ENCODE data around the gene CFAP298. TPM values are rescaled to one million over a fixed set of nuclear protein-coding genes. Genes with fewer than 3 reads are reported as not detected.
"Not testable (repeated sequence)": the region's sequence is repeated elsewhere in the genome, so short reads cannot be mapped to it uniquely, and the experiment has no call there.

The CFAP298 gene, protein sequence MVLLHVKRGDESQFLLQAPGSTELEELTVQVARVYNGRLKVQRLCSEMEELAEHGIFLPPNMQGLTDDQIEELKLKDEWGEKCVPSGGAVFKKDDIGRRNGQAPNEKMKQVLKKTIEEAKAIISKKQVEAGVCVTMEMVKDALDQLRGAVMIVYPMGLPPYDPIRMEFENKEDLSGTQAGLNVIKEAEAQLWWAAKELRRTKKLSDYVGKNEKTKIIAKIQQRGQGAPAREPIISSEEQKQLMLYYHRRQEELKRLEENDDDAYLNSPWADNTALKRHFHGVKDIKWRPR
- polyA plus RNA-seq (2013, experiment 1 of 2) = 46.4 TPM
- polyA plus RNA-seq (2013, experiment 2 of 2) = 50.3 TPM

DNA sequence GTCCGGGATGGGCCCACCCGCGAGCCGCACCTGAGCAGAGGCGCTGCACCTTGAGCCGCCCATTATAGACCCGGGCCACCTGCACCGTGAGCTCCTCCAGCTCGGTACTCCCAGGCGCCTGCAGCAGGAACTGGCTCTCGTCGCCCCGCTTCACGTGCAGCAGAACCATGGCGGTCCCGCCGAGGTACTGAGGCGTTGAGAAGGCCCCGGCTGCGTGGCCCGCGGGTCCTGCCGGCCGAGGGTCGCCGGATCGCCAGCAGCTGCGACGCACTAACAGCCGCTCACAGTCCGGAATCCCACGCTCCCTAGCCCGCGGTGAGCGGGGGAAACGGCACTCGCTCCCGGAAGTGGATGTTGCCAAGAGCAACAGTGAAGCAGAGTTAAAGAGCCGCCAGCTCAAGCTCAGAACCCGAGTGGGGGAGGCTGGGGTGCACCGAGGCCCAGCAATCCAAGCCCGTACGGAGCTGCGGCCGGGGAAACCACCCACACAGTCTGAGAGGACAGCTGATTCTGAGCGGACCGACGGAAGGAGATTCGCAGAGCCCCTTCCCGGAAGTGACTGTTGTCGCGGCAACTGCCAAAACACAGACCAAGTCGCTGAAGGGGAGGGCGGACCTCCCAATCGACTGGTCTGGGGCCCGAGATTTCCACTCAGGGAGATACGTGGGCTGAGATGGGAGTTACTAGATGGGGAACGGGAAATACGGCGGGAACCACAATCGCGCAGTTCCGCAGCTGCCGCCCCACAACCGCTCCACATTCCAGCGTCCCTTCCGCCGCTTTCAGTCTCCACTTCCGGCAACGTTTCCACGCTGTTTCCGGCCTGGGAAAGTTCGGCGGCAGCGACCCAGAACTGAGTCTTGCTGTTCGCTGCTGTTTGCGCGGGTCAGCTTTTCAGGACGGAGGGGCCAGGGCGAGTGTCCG lies at the start of gene CFAP298:
Gene CFAP298, minus strand, starts transcription at position 303 of the 924 bp plus-strand sequence. Its CDS starts 134 bp downstream, at position 169.
- Histone ChIP-seq H3K4me3 (ENCODE audit: extremely low read depth, insufficient read depth, low read length, poor library complexity, severe bottlenecking) (peak within 1 kb of the TSS; percentile 94), H3K4me1 (ENCODE audit: control insufficient read depth, insufficient read depth, low read length, poor library complexity, severe bottlenecking) (no peaks in the 10 kb centered on the region), H3K9me3 (ENCODE audit: control insufficient read depth, low read length) (no peaks in the 10 kb centered on the region), H3K36me3 (ENCODE audit: control insufficient read depth, insufficient read depth, low read length) (peaks cover 24% of the 10 kb centered on the region), H3K27ac (ENCODE audit: low read depth, low read length, severe bottlenecking) (peak within 1 kb of the TSS; percentile 100)
- 0 to 1% methylated on average over 63 to 67 of the region's 81 CpGs for WGBS, 2 experiments (ENCODE audit: insufficient coverage in 2 of 2)

DNA sequence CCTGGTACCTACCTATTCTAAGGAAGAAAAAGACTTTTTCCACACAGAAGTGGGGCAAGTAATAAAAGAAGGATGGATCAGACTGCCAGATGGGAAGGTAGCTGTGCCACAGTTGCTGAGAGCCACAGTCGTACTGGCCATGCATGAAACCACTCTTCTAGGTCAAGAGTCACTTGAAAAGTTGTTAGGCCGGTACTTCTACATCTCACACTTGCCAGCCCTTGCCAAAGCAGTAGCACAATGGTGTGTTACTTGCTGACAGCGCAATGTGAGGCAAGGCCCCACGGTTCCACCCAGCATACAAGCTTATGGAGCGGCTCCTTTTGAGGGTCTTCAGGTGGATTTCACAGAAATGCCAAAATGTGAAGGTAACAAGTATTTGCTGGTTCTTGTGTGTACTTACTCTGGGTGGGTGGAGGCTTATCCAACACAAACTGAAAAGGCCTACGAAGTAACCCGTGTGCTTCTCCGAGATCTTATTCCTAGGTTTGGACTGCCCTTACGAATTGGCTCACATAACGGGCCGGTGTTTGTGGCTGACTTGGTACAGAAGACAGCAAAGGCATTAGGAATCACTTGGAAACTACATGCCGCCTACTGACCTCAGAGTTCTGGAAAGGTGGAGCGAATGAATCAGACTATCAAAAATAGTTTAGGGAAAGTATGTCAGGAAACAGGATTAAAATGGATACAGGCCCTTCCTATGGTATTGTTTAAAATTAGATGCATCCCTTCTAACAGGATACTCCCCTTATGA lies 49.0 kb upstream of the CFAP298 start:
- WGBS, 2 experiments (ENCODE audit: insufficient coverage in 2 of 2) = 93 to 97% methylated on average over 10 to 13 of the region's 13 CpGs
- not testable (repeated sequence) for H3K4me3 ChIP-seq (ENCODE audit: extremely low read depth, insufficient read depth, low read length, poor library complexity, severe bottlenecking); H3K27ac ChIP-seq (ENCODE audit: low read depth, low read length, severe bottlenecking); H3K4me1 ChIP-seq (ENCODE audit: control insufficient read depth, insufficient read depth, low read length, poor library complexity, severe bottlenecking)
- peaks cover 26% of the 10 kb centered on the region for H3K9me3 ChIP-seq (ENCODE audit: control insufficient read depth, low read length)
- peaks cover 54% of the 10 kb centered on the region for H3K36me3 ChIP-seq (ENCODE audit: control insufficient read depth, insufficient read depth, low read length)

DNA sequence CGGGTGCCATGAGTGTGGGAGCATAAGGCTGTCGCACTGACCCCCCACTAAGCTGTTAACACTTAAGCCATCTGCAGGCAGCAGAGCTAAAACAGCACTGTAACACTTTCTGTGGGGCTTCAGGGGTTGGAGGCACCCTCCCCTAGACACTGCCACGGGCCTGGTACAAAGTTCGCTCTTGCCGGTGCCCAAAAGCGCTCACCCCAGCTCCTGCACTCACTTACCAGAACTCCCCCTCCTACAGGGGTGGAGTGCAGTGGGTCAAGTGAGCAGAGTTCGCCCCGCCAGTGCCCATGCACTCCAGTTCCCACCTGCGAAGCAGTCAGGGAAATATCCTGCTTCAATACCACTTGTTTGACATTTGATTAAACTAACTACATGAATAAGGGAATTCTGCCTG lies 46.3 kb upstream of the CFAP298 start:
- Histone ChIP-seq H3K27ac (ENCODE audit: low read depth, low read length, severe bottlenecking) (no peak overlapping the region), H3K4me1 (ENCODE audit: control insufficient read depth, insufficient read depth, low read length, poor library complexity, severe bottlenecking) (no peaks in the 10 kb centered on the region), H3K4me3 (ENCODE audit: extremely low read depth, insufficient read depth, low read length, poor library complexity, severe bottlenecking) (no peak overlapping the region), H3K36me3 (ENCODE audit: control insufficient read depth, insufficient read depth, low read length) (peaks cover 30% of the 10 kb centered on the region), H3K9me3 (ENCODE audit: control insufficient read depth, low read length) (peaks cover 11% of the 10 kb centered on the region)
- 100% methylated on average over 2 of the region's 9 CpGs for WGBS, 2 experiments (ENCODE audit: insufficient coverage in 2 of 2)

DNA sequence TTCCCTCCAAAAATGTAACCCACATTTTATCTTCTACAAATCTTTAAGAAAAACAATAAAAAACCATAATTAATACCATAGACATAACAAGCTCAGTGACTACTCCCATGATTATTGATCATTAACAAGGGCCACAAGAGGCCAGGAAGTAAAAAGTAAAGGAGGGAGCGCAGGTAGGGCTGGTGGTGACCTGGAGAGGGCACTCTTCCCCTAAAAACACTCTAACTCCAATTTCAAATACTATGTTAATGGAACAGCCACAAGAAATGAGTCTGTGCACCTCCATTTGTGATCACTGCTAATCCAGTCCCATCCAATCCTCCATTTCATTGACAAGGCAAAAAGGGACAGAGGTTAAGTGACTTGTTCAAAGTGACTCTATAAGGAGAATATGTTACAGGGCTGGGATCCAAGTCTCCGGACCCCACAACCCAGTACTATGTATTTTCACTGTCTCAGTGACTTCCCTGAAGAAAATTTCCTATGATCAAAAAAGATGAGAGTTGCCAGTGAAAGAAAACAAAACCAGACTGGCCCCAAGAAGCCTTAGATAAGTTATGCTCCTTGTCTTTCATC lies 41.2 kb upstream of the CFAP298 start:
- H3K27ac ChIP-seq (ENCODE audit: low read depth, low read length, severe bottlenecking) = no peak overlapping the region
- peaks cover under 1% of the 10 kb centered on the region for H3K9me3 ChIP-seq (ENCODE audit: control insufficient read depth, low read length)
- no CpG with 5 or more reads among the region's 2 CpGs for WGBS, 2 experiments (ENCODE audit: insufficient coverage in 2 of 2)
- H3K36me3 ChIP-seq (ENCODE audit: control insufficient read depth, insufficient read depth, low read length) = peaks cover 4% of the 10 kb centered on the region
- no peak overlapping the region for H3K4me3 ChIP-seq (ENCODE audit: extremely low read depth, insufficient read depth, low read length, poor library complexity, severe bottlenecking)
- no peaks in the 10 kb centered on the region for H3K4me1 ChIP-seq (ENCODE audit: control insufficient read depth, insufficient read depth, low read length, poor library complexity, severe bottlenecking)

GRCh38 chr21:32648165-32648564 lies 36.0 kb upstream of the CFAP298 start:
- Histone ChIP-seq H3K27ac (ENCODE audit: low read depth, low read length, severe bottlenecking) (no peak overlapping the region), H3K36me3 (ENCODE audit: control insufficient read depth, insufficient read depth, low read length) (peaks cover 2% of the 10 kb centered on the region), H3K4me3 (ENCODE audit: extremely low read depth, insufficient read depth, low read length, poor library complexity, severe bottlenecking) (no peak overlapping the region), H3K4me1 (ENCODE audit: control insufficient read depth, insufficient read depth, low read length, poor library complexity, severe bottlenecking) (no peaks in the 10 kb centered on the region), H3K9me3 (ENCODE audit: control insufficient read depth, low read length) (no peaks in the 10 kb centered on the region)

GRCh38 chr21:32645261-32646182 lies 33.3 kb upstream of the CFAP298 start:
- no peaks in the 10 kb centered on the region for H3K4me1 ChIP-seq (ENCODE audit: control insufficient read depth, insufficient read depth, low read length, poor library complexity, severe bottlenecking)
- H3K4me3 ChIP-seq (ENCODE audit: extremely low read depth, insufficient read depth, low read length, poor library complexity, severe bottlenecking) = no peak overlapping the region
- H3K9me3 ChIP-seq (ENCODE audit: control insufficient read depth, low read length) = no peaks in the 10 kb centered on the region
- H3K27ac ChIP-seq (ENCODE audit: low read depth, low read length, severe bottlenecking) = no peak overlapping the region
- peaks cover 2% of the 10 kb centered on the region for H3K36me3 ChIP-seq (ENCODE audit: control insufficient read depth, insufficient read depth, low read length)
- 14 to 15% methylated on average over 5 to 14 of the region's 19 CpGs for WGBS, 2 experiments (ENCODE audit: insufficient coverage in 2 of 2)

- Histone ChIP-seq H3K36me3 (ENCODE audit: control insufficient read depth, insufficient read depth, low read length) (peaks cover 10% of the 10 kb centered on the region), H3K9me3 (ENCODE audit: control insufficient read depth, low read length) (no peaks in the 10 kb centered on the region), H3K4me3 (ENCODE audit: extremely low read depth, insufficient read depth, low read length, poor library complexity, severe bottlenecking) (no peak overlapping the region), H3K4me1 (ENCODE audit: control insufficient read depth, insufficient read depth, low read length, poor library complexity, severe bottlenecking) (no peaks in the 10 kb centered on the region), H3K27ac (ENCODE audit: low read depth, low read length, severe bottlenecking) (no peak overlapping the region)
- WGBS, 2 experiments (ENCODE audit: insufficient coverage in 2 of 2) = 68 to 96% methylated on average over 4 to 5 of the region's 10 CpGs
Observed at GRCh38 chr21:32641710-32642698, 29.8 kb upstream of the CFAP298 start.

- Histone ChIP-seq H3K4me3 (ENCODE audit: extremely low read depth, insufficient read depth, low read length, poor library complexity, severe bottlenecking) (no peak overlapping the region), H3K4me1 (ENCODE audit: control insufficient read depth, insufficient read depth, low read length, poor library complexity, severe bottlenecking) (no peaks in the 10 kb centered on the region), H3K27ac (ENCODE audit: low read depth, low read length, severe bottlenecking) (no peak overlapping the region), H3K36me3 (ENCODE audit: control insufficient read depth, insufficient read depth, low read length) (peaks cover 9% of the 10 kb centered on the region), H3K9me3 (ENCODE audit: control insufficient read depth, low read length) (no peaks in the 10 kb centered on the region)
- WGBS, 2 experiments (ENCODE audit: insufficient coverage in 2 of 2) = 78 to 88% methylated on average over 1 of the region's 3 CpGs
Observed at GRCh38 chr21:32626621-32627196, 14.5 kb upstream of the CFAP298 start.

DNA sequence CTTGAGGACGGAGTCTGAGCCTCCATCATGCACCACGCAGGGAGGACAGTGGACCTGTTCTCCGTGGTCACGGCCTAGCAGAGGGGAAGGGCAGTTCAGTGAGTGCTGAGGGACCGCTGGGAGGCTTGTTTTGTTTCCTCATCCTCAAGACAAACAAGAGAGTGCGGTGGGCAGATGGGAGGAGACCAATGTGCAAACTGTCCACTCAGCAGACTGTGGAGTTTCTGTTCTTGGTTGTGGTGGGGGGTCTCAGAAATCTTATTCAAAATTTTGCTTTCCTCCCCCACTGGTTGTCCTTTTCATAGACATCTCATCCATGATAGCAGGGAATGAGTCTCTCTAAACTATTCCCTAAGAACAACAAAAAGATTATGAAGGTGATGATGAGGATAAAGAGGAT lies 6.0 kb upstream of the CFAP298 start:
- H3K9me3 ChIP-seq (ENCODE audit: control insufficient read depth, low read length); H3K4me3 ChIP-seq (ENCODE audit: extremely low read depth, insufficient read depth, low read length, poor library complexity, severe bottlenecking); H3K36me3 ChIP-seq (ENCODE audit: control insufficient read depth, insufficient read depth, low read length); H3K27ac ChIP-seq (ENCODE audit: low read depth, low read length, severe bottlenecking); H3K4me1 ChIP-seq (ENCODE audit: control insufficient read depth, insufficient read depth, low read length, poor library complexity, severe bottlenecking): not testable (repeated sequence)
- no CpG with 5 or more reads among the region's 6 CpGs for WGBS, 2 experiments (ENCODE audit: insufficient coverage in 2 of 2)
